ENCODE data around the gene USP32.
A peak's percentile ranks its signal among the peaks of the same experiment; 100 is the strongest.
"Not testable (repeated sequence)": the region's sequence is repeated elsewhere in the genome, so short reads cannot be mapped to it uniquely, and the experiment has no call there.

USP32 gene

DNA sequence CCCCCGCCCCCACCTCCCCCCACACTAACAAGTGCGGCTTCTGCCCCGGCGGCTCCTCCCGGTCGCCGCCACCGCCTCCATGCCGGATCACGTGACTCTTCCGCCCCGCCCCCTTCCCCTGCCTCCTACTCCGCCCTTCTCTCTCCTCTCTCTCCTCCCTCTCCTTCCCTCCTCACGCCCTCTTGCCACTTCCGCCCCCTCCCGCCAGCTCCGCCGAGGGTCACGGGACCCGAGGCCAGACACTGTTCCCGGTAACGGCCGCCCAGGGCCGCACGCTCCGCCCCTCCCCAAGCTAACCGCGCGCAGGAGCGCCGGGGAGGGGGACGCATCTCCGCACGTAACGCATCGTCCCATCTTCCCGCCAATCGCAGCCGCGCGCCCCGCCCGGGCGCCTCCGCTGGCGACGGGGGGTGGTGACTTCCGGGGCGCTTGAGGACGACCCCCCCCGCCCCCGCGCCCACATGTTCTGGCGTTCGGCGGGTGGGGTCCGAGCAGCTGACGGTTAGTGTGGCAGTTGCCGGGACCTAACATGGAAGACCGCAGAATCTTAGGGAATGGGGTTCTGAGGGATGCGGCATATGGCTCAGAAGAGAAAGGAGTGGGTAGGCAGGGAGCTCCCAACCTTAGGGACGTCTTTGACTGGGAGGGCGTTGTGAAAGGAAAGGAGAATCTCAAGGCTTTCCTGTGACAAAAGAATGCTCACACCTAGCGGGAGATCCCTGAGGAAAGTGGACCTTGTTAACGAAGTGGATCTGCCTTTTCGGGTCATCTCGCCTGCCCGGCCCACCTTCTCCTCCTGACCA is at the start of gene USP32:
Gene USP32, minus strand, starts transcription at position 92 of the 803 bp plus-strand sequence. CDS start 194 bp downstream, outside the sequence.
- peak; percentile 99 for DNase-seq

- peak; percentile 51 to 61 for DNase-seq
Observed at GRCh38 chr17:60439501-60439900, 47.6 kb upstream of the USP32 start.

DNA sequence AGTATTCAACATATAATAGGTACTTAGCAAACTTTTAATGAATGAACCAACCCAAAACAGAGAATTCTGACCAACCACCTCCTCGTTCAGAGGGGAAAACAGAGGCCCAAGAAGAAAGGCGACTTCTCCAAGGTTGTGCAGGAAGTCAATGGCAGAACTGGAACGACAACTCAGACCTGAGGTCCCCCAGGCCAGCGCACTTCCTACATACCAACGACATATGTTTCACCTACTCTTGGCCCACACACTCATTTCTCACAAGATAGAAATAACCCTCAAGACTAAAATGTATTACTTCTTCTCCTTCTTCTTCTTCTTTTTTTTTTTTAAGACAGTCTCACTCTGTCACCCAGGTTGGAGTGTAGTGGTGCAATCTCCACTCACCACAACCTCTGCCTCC is 44.7 kb upstream of the USP32 start:
- DNase-seq: no peak

GRCh38 chr17:60435244-60436167 is 43.6 kb upstream of the USP32 start:
- peak; percentile 80 to 93 for DNase-seq

- not testable (repeated sequence) for DNase-seq
Observed at GRCh38 chr17:60433021-60433997, 41.4 kb upstream of the USP32 start.

DNA sequence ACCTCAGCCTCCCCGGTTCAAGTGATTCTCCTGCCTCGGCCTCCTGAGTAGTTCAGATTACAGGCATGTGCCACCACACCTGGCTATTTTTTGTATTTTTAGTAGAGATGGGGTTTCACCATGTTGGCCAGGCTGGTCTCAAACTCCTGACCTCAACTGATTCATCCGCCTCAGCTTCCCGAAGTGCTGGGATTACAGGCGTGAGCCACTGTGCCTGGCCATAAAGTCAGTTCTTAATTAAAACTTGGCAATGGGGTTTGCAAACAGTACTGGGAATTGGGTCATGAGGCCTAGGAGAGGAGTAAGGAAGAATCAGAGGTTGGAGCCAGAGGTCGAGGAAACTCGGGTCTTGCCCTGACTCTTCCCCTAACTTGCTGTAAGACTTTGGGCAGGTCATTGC is 38.6 kb upstream of the USP32 start:
- DNase-seq: not testable (repeated sequence)

- not testable (repeated sequence) for DNase-seq
Observed at GRCh38 chr17:60428491-60428890, 36.6 kb upstream of the USP32 start.

- DNase-seq: no peak
Observed at GRCh38 chr17:60426596-60426995, 34.7 kb upstream of the USP32 start.

- no peak for DNase-seq
Observed at GRCh38 chr17:60425626-60426025, 33.7 kb upstream of the USP32 start.

GRCh38 chr17:60423865-60424264 is 31.9 kb upstream of the USP32 start:
- DNase-seq: no peak

DNA sequence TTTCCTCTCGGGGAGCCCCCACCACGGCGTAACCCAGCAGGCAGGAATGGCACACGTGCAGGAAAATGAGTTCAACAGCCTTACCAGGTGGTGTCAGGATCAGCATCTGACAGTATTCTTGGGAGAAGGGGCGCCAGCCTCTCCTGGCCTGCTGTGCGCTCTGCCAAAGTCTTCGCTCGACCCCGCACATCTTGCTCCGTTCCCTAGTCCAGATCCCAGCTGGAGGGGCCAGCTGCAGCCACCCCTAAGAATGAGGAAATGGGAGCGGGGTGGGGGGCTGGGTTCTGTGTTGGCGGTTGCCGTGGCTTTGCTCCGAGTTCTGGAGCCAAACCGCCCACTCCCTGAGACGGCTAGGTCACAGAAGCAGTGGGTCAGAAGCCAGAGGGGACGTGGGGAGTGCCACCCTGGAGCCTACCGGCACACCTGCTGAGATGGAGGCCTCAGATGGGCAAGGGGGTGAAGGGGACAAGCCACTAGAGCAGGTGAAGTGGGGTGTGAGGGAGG is 30.3 kb upstream of the USP32 start, which contains the start of gene CHCT1:
Gene CHCT1, plus strand, starts transcription at position 328 of the 504 bp plus-strand sequence. Its CDS starts 104 bp downstream, at position 432.
- DNase-seq: no peak

- DNase-seq: peak; percentile 80 to 82
Observed at GRCh38 chr17:60421273-60422161, 29.6 kb upstream of the USP32 start.

- not testable (repeated sequence) for DNase-seq
Observed at GRCh38 chr17:60419875-60420274, 27.9 kb upstream of the USP32 start.

GRCh38 chr17:60419003-60419402 is 27.1 kb upstream of the USP32 start:
- DNase-seq: not testable (repeated sequence)

DNA sequence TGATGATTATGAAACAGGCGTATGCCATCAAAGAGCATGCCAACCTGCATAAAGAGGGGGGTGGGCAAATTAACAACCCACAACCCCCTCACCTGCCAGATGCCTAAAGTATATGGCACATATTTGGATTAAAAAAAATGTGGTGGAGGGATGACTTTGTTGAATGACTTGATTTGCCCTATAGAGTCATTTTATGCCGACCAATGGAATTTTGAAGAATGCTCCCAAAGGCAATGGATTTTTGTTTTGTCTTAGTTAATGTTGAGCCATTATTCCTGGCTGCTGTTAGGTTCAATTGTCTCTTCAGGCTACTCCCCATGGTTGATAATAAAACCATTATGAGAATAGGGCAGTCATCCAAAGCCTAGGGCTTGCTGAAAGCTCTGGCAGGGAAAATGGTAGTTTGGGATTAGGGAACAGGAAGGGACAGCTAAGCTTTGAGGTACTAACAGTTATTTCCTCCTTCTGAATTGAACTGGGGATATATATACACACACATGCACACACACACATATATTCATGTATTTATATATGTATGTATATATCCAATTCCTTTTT is 24.5 kb upstream of the USP32 start:
- no peak for DNase-seq

DNA sequence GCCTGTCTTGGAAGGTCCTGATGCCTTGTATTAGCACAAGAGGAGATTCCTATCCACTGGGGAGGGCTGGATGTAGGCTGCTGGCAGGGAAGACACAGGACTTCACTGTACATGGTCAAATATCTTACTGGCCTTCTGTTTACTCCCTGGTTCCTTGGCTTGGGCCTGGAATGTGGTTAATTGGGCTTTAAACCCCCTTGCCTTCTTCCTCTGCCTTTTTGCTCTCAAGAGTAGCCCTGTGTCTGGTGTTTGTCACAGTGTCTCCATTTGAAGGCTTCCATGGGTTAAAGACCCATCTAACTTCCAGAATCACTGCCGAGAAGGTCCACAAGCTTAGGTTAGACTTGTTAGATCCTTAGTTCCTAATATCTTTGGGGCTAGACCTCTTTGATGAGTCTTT is 23.2 kb upstream of the USP32 start:
- no peak for DNase-seq

DNA sequence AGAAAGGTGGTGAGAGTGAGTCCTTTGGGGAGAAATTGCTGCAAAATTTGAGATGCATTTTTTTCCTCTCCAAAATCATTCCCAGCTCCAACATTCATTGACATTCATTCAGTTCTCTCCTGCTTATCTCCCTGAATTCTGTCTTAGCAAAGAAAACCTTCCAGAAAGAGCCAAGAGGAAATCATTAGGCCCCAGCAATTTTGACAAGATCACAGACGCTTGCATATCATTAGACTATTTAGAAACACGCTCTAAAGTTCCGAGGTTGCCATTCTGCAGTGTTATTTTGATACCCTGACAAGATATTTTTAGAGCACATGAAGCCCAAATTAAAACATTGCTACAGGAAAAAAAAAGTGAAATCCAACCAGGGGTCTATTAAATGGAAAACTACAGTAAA is 20.8 kb upstream of the USP32 start:
- DNase-seq: no peak

GRCh38 chr17:60410001-60410400 is 18.1 kb upstream of the USP32 start:
- no peak for DNase-seq

DNA sequence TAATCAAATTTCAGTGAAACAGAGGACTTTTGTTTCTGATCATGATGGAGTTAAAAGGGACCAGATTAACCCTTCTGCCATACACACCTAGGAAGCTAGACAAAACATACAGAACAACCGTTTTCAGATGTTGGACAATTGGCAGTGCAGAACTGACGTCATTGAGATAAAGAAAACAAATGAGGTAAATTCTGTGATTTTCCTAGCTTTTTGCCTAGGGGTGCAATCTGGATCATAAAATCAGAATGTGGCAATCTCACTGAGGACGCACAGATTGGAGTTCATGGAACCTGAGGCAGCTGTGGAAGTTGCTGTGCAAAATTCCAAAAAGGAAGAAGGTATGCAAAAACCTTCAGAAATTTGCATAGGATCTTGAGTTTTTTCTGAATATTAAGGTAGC is 15.0 kb upstream of the USP32 start:
- DNase-seq: no peak

DNA sequence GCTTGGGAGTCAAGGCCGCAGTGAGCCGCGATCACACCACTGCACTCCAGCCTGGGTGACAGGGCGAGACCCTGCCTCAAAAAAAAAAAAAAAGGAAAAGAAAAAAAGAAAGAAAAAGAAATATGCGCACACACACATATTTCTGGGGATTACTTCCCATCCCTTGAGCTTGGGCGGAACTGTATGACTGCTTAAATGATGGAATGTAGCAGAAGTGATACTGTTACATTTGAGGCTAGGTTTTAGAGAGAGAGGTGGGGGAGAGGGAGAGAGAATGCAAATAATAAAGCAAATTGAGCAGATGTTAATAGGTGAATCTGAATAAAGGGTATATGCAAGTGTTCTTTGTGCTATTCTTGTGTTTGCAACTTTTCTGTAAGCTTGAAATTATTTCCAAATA is 12.0 kb upstream of the USP32 start:
- no peak for DNase-seq

GRCh38 chr17:60403523-60403810 is 11.5 kb upstream of the USP32 start:
- no peak for DNase-seq

Data from AML-193 (cell line).